H1 (cell line): ENCODE data around the gene NELFCD. TPM values are rescaled to one million over a fixed set of nuclear protein-coding genes. Genes with fewer than 3 reads are reported as not detected.

Experiments
- CTCF ChIA-PET: fragments of 300-600 bp; sonication (Branson Sonifier 250); formaldehyde crosslinking; loops from one replicate; lab custom pipeline; 2021; ENCODE audit not compliant: partially characterized antibody; lab: Charles Lee
- POLR2A ChIA-PET: fragments of 300-600 bp; sonication (Branson Sonifier 250); formaldehyde crosslinking; loops from one replicate; lab custom pipeline; 2021; ENCODE audit warnings: inconsistent platforms; ENCODE audit not compliant: partially characterized antibody; lab: Charles Lee
- DNase-seq, 2 experiments: peaks; one replicate each; pipeline versions ENCODE4 v3.0.0 to v3.0.0-alpha.2; 2010 to 2022; ENCODE audit warnings: low spot score in 2 of 2, low read depth in 1 of 2, mixed read lengths in 1 of 2
- FAIRE-seq: peaks from 2 replicates; lab custom pipeline; 2011; peaks lifted over from hg19 to GRCh38; lab: Jason Lieb, UNC
- H2AFZ ChIP-seq: 2 replicates; pipeline ENCODE4 v1.8.1; 2012; ENCODE audit warnings: low read length, inconsistent platforms
- H2AK5ac ChIP-seq: 2 replicates; pipeline ENCODE4 v1.6.1; 2013; ENCODE audit warnings: low read depth, low read length
- H2BK120ac ChIP-seq: replicated peaks from 2 replicates; pipeline ENCODE3; 2013; ENCODE audit warnings: low read depth, low read length, inconsistent platforms
- H2BK12ac ChIP-seq: 2 replicates; pipeline ENCODE4 v1.6.1; 2013; ENCODE audit warnings: low read depth, low read length
- H2BK15ac ChIP-seq: 2 replicates; pipeline ENCODE4 v1.6.1; 2013; ENCODE audit warnings: low read length
- H2BK20ac ChIP-seq: 2 replicates; pipeline ENCODE4 v1.6.1; 2013; ENCODE audit warnings: low read length
- H2BK5ac ChIP-seq: 2 replicates; pipeline ENCODE4 v1.6.1; 2013; ENCODE audit warnings: low read depth, low read length
- H3K14ac ChIP-seq: 2 replicates; pipeline ENCODE4 v1.6.1; 2013; ENCODE audit warnings: inconsistent platforms; ENCODE audit not compliant: insufficient read length
- H3K18ac ChIP-seq: 2 replicates; pipeline ENCODE4 v1.6.1; 2013; ENCODE audit warnings: low read length; ENCODE audit errors: extremely low read depth
- H3K23ac ChIP-seq: 2 replicates; pipeline ENCODE4 v1.6.1; 2013; ENCODE audit warnings: inconsistent platforms; ENCODE audit not compliant: insufficient read length
- H3K23me2 ChIP-seq: 2 replicates; pipeline ENCODE4 v1.6.1; 2013; ENCODE audit warnings: low read depth, low read length
- H3K27ac ChIP-seq: 2 replicates; pipeline ENCODE4 v1.6.1; 2011; ENCODE audit warnings: low read depth, low read length, inconsistent platforms
- H3K27me3 ChIP-seq, 4 experiments: replicated peaks in 1 of 4; 1 replicate in 1 of 4; 2 replicates in 3 of 4; pipeline versions ENCODE4 v1.6.1 to v1.8.1; 2011 to 2013; ENCODE audit warnings: low read length in 3 of 4, mild to moderate bottlenecking in 3 of 4, inconsistent platforms in 2 of 4, mixed read lengths in 2 of 4, moderate library complexity in 1 of 4; ENCODE audit not compliant: control insufficient read depth in 3 of 4, insufficient read depth in 3 of 4; ENCODE audit errors: extremely low read depth in 1 of 4
- H3K36me3 ChIP-seq, 4 experiments: 2 replicates each; pipeline versions ENCODE4 v1.6.1 to v1.8.1; 2011 to 2013; ENCODE audit warnings: mild to moderate bottlenecking in 4 of 4, low read length in 3 of 4, moderate library complexity in 2 of 4, control low read depth in 1 of 4, inconsistent platforms in 1 of 4; ENCODE audit not compliant: insufficient read depth in 4 of 4, control insufficient read depth in 2 of 4
- H3K4ac ChIP-seq: replicated peaks from 2 replicates; pipeline ENCODE3; 2013; ENCODE audit warnings: low read length, low read depth, mixed read lengths, inconsistent platforms; ENCODE audit not compliant: insufficient read length
- H3K4me1 ChIP-seq, 4 experiments: replicated peaks in 1 of 4; 1 replicate in 1 of 4; 2 replicates in 3 of 4; pipeline versions ENCODE4 v1.6.1 to v1.8.1; 2011 to 2013; ENCODE audit warnings: low read length in 3 of 4, inconsistent platforms in 2 of 4, mixed read lengths in 1 of 4; ENCODE audit not compliant: insufficient read depth in 4 of 4, control insufficient read depth in 3 of 4
- H3K4me2 ChIP-seq, 2 experiments: 2 replicates each; pipeline versions ENCODE4 v1.6.1 to v1.8.1; 2011 to 2013; ENCODE audit warnings: low read depth in 2 of 2, low read length in 2 of 2, control low read depth in 1 of 2, inconsistent platforms in 1 of 2, mild to moderate bottlenecking in 1 of 2; ENCODE audit not compliant: insufficient read depth in 1 of 2
- H3K4me3 ChIP-seq, 4 experiments: fragments of 200-600, 300-600 bp in 1 of 4; sonication (generic), shearing (Covaris generic), sonication (Bioruptor Twin) in 1 of 4; 2 replicates each; pipeline versions ENCODE4 v1.5.1 to v1.8.1; 2011 to 2016; ENCODE audit warnings: low read length in 4 of 4, low read depth in 3 of 4, control low read depth in 2 of 4, inconsistent platforms in 2 of 4, mild to moderate bottlenecking in 2 of 4, mixed read lengths in 1 of 4, moderate library complexity in 1 of 4; ENCODE audit not compliant: insufficient read depth in 2 of 4; ENCODE audit errors: extremely low read depth in 1 of 4
- H3K56ac ChIP-seq: replicated peaks from 2 replicates; pipeline ENCODE3; 2013; ENCODE audit warnings: low read depth, mild to moderate bottlenecking, mixed read lengths, low read length, inconsistent platforms; ENCODE audit not compliant: insufficient read length
- H3K79me1 ChIP-seq: 2 replicates; pipeline ENCODE4 v1.6.1; 2013; ENCODE audit warnings: low read depth, low read length, control low read depth
- H3K79me2 ChIP-seq, 2 experiments: 2 replicates each; pipeline versions ENCODE4 v1.6.1 to v1.8.1; 2012 to 2013; ENCODE audit warnings: low read length in 2 of 2, mild to moderate bottlenecking in 2 of 2, inconsistent platforms in 1 of 2; ENCODE audit not compliant: insufficient read depth in 2 of 2, control insufficient read depth in 1 of 2
- H3K9ac ChIP-seq, 4 experiments: replicated peaks in 1 of 4; 1 replicate in 1 of 4; 2 replicates in 3 of 4; pipeline versions ENCODE4 v1.6.1 to v1.8.1; 2011 to 2013; ENCODE audit warnings: low read depth in 3 of 4, low read length in 3 of 4, control low read depth in 2 of 4, mild to moderate bottlenecking in 2 of 4, moderate library complexity in 2 of 4, inconsistent platforms in 1 of 4; ENCODE audit errors: extremely low read depth in 1 of 4
- H3K9me3 ChIP-seq, 2 experiments: 2 replicates each; pipeline versions ENCODE4 v1.6.1 to v1.8.1; 2012 to 2013; ENCODE audit warnings: mild to moderate bottlenecking in 2 of 2, moderate library complexity in 2 of 2, control low read depth in 1 of 2, inconsistent platforms in 1 of 2, low read depth in 1 of 2, low read length in 1 of 2, mixed read lengths in 1 of 2; ENCODE audit not compliant: insufficient read depth in 2 of 2
- H4K20me1 ChIP-seq, 2 experiments: replicated peaks in 1 of 2; 2 replicates each; pipeline versions ENCODE3 to v1.8.1; 2011 to 2013; ENCODE audit warnings: inconsistent platforms in 2 of 2, low read length in 2 of 2, mild to moderate bottlenecking in 1 of 2; ENCODE audit not compliant: insufficient read depth in 2 of 2, control insufficient read depth in 1 of 2
- H4K5ac ChIP-seq: 2 replicates; pipeline ENCODE4 v1.6.1; 2013; ENCODE audit warnings: low read length, low read depth, mixed read lengths, inconsistent platforms; ENCODE audit not compliant: insufficient read length
- H4K8ac ChIP-seq: 2 replicates; pipeline ENCODE4 v1.8.0; 2013; ENCODE audit warnings: mild to moderate bottlenecking, moderate library complexity, low read length, inconsistent platforms; ENCODE audit not compliant: insufficient read depth; ENCODE audit errors: extremely low read depth
- H4K91ac ChIP-seq: replicated peaks from 2 replicates; pipeline ENCODE3; 2013; ENCODE audit warnings: low read length, mixed read lengths, inconsistent platforms; ENCODE audit not compliant: insufficient read length
- ATF2 ChIP-seq: IDR thresholded peaks from 2 replicates; pipeline ENCODE4 v1.6.1; 2012; ENCODE audit warnings: low read length, inconsistent platforms
- JUND ChIP-seq: IDR thresholded peaks from 2 replicates; pipeline ENCODE4 v1.6.1; 2011; ENCODE audit warnings: mild to moderate bottlenecking, improper control_type of control experiment, low read length
- NANOG ChIP-seq: IDR thresholded peaks from 2 replicates; pipeline ENCODE4 v1.6.1; 2011; ENCODE audit warnings: low read length, low read depth, mild to moderate bottlenecking, inconsistent platforms; ENCODE audit not compliant: insufficient read depth, poor library complexity, severe bottlenecking
- POU5F1 ChIP-seq: IDR thresholded peaks from 2 replicates; pipeline ENCODE4 v1.6.1; 2011; ENCODE audit warnings: low read depth, mild to moderate bottlenecking, low read length, moderate library complexity
- SP2 ChIP-seq: IDR thresholded peaks from 2 replicates; pipeline ENCODE4 v1.6.1; 2012; ENCODE audit warnings: mild to moderate bottlenecking, low read length, inconsistent platforms
- WGBS, 2 experiments: shearing (Covaris generic) in 1 of 2; methylation state at CpG; one replicate each; pipeline versions ENCODE4 v1.1.6 to v1.1.7; 2013 to 2015; ENCODE audit warnings: low lambda C conversion rate in 2 of 2, mixed read lengths in 2 of 2, inconsistent platforms in 1 of 2, low coverage in 1 of 2, missing lambda C conversion rate in 1 of 2; ENCODE audit not compliant: insufficient replicate concordance in 2 of 2, insufficient coverage in 1 of 2, insufficient read length in 1 of 2; ENCODE audit errors: extremely low coverage in 1 of 2, missing lambda C conversion rate in 1 of 2; 5-methylcytosine and 5-hydroxymethylcytosine counted together
- polyA plus RNA-seq, 7 experiments: library from polyadenylated mRNA; depleted of rRNA in 3 of 7; stranded (reverse) in 5 of 7; unstranded in 2 of 7; fragments of >200 nt in 5 of 7; fragments of 200-250 nt in 2 of 7; gene quantifications; 1 replicate in 5 of 7; 2 replicates in 1 of 7; 4 replicates in 1 of 7; pipeline versions ENCODE4 v1.2.1 to v1.2.3, GENCODE V29; 2011 to 2013; ENCODE audit warnings: missing spikeins in 2 of 7, mixed read lengths in 2 of 7
- total RNA-seq: library from RNA; stranded (reverse); fragmentation: NEBNext Ultra II Directional; extraction: Animal tissue kit (Norgen Biotek cat#: 25700); gene quantifications from 2 replicates; pipeline ENCODE4 v1.2.1, GENCODE V29; 2021

The NELFCD gene
- total and polyA plus RNA-seq, 2 of the 8 experiments (the other 6 are each of a cell fraction or from before 2014, with no cell fraction given), result 35.5 to 59.6 TPM

DNA sequence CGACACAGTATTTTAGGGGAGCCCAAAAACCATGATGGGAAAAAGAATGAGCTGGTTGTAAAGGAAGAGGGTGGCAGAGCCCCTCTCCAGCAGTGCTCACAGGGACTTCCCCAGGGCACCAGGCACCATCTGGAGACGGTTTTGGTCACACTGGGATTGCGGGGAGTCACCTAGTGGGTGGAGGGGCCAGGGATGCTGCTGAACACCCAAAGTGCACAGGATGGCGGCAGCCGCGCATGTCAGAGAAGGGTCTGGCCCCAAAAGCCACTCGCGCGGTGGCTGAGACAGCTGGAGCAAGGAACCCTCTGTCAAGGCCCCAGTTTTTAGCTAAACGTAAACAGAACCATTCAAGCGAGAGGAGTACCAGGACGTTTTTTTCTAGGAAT is 15.2 kb downstream of the NELFCD start:
- no peak for FAIRE-seq
- ChIA-PET CTCF (interaction anchor here (0.6 to 2.0 kb wide), 5 partner anchors 12 to 95 kb away, joined by 3 to 6 read pairs (median 3); partner anchors contain the start of gene TUBB1), POLR2A (interaction anchor here (0.7 to 2.6 kb wide), 4 partner anchors 11 to 127 kb away, joined by 3 to 7 read pairs (median 4); no protein-coding TSS in a partner anchor)
- Histone ChIP-seq H2BK5ac (no peak overlapping the region), H3K4ac (no peak overlapping the region), H3K56ac (no peak overlapping the region), H3K4me1 (no peaks in the 10 kb centered on the region), H3K79me2 (no peaks in the 10 kb centered on the region), H3K14ac (no peak overlapping the region), H2BK15ac (no peak overlapping the region), H3K27ac (no peak overlapping the region), H3K36me3 (peaks cover 9 to 51% (median 37%) of the 10 kb centered on the region in 4 experiments; a peak in 7 of 8 replicates), H2BK120ac (no peak overlapping the region), H3K9me3 (no peaks in the 10 kb centered on the region), H3K79me1 (no peaks in the 10 kb centered on the region), H2BK20ac (no peak overlapping the region), H3K4me2 (no peak overlapping the region), H4K20me1 (peaks cover 0 to 4% of the 10 kb centered on the region in 2 experiments), H2AK5ac (no peak overlapping the region), H3K23me2 (no peaks in the 10 kb centered on the region), H3K23ac (no peak overlapping the region), H4K91ac (no peak overlapping the region), H3K27me3 (no peaks in the 10 kb centered on the region), H4K8ac (no peak overlapping the region), H3K9ac (no peak overlapping the region), H2BK12ac (no peak overlapping the region), H3K4me3 (no peak overlapping the region), H2AFZ (no peak overlapping the region), H3K18ac (no peak overlapping the region), H4K5ac (no peak overlapping the region)
- TF ChIP-seq ATF2 (no peak), NANOG (no peak), POU5F1 (no peak), SP2 (no peak), JUND (no peak)
- 89% methylated on average over 10 of the region's 12 CpGs; no CpG with 5 or more reads in 1 of the 2 experiments for WGBS, 2 experiments
- DNase-seq, result no peak
